GM18907 (cell line): ENCODE data around the gene RRP1.
"Not testable (repeated sequence)": the region's sequence is repeated elsewhere in the genome, so short reads cannot be mapped to it uniquely, and the experiment has no call there.

Experiments
- ATAC-seq: cut with Tn5 transposase; IDR thresholded peaks from one replicate; pipeline ENCODE4 v1.9.1; 2021; ENCODE audit warnings: mild to moderate bottlenecking, moderate library complexity; ENCODE audit not compliant: unreplicated experiment

Gene RRP1

GRCh38 chr21:43835861-43836260 lies 46.5 kb downstream of the RRP1 start:
- no peak for ATAC-seq

GRCh38 chr21:43836616-43837015 lies 47.2 kb downstream of the RRP1 start:
- no peak for ATAC-seq

DNA sequence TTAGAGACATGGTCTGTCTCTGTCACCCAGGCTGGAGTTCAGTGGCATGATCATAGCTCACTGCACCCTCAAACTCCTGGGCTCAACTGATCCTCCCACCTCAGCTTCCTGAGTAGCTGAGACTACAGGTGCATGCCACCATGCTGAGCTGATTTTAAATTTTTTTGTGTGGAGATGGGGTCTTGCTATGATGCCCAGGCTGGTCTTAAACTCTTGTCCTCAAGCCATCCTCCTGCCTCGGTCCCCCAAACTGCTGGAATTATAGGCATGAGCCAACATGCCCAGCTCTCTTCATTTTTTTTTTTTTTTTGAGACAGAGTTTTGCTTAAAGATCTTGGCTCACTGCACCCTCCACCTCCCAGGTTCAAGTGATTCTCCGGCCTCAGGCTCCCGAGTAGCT lies 50.9 kb downstream of the RRP1 start:
- ATAC-seq = no peak

DNA sequence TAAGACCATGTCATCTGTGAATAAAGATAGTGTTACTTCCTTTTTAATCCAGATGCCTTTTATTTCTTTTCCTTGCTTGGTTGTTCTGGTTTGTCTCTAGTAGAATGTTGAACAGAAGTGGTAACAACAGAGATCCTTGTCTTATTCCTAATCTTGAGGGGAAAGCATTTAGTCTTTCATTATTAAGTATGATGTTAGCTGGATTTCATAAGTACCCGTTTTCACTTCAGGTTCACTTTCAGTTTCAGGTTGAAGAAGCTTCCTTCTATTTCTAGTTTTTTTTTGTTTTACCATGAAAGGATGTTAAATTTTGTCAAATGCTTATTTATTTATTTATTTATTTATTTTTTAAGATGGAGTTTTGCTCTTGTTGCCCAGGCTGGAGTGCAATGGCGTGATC lies 53.4 kb downstream of the RRP1 start:
- no peak for ATAC-seq

GRCh38 chr21:43844906-43845305 lies 55.5 kb downstream of the RRP1 start:
- not testable (repeated sequence) for ATAC-seq

GRCh38 chr21:43845386-43845785 lies 56.0 kb downstream of the RRP1 start:
- no peak for ATAC-seq

GRCh38 chr21:43846430-43846829 lies 57.1 kb downstream of the RRP1 start:
- ATAC-seq = no peak

DNA sequence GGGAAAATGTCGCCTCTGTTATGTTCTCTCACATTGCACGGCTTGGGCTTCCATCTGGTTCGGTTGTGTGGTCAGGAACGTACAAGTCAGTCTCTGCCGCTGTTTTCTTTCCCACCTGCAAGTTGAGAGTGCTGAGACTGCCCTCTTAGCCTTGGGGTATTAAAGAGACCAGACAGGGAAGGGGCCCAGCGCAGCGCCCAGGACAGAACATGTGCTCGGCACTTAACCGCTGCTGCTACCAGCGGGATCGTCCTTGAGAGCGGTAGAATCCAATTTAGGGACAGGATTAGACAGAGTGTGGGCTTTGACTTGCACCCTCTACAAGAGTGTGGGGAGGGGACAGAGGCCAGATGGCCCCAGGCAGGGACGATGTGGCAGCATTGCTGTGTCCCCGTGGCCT lies 57.9 kb downstream of the RRP1 start:
- ATAC-seq = no peak

GRCh38 chr21:43848771-43849170 lies 59.4 kb downstream of the RRP1 start:
- no peak for ATAC-seq

DNA sequence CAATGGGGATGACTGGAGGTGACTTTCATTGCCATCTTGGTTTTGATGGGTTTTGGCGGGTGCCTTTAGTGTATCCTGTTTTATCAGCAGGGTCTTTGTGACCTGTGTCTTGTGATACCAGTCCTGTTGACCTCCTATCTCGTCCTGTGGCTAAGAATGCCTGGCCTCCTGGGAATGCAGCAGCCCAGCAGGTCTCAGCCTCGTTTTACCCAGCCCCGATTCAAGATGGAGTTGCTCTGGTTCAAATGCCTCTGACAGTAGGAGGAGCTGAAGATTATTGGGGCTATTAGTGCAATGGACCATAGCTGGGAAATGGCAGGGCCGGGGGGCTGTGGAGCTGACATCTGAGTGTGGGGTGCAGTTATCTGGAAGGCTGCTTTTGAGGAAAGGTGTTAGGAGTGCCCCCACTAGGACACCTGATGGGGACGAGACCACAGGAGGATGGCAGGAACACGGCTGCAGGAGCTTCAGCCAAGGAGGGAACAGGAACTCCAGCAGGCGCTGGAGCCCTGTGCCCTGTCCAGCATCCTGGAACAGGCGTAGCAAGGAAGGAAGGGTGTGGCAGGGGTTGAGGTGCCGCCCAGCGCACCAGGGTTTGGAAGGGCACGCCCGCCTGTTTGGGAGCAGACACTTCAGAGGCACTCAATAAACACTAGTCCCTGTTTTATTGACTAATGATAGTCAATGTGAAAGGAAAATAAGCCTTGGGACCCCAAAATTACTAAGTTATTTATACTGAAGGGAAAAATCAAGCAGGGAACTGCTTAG lies 60.3 kb downstream of the RRP1 start:
- ATAC-seq = no peak

DNA sequence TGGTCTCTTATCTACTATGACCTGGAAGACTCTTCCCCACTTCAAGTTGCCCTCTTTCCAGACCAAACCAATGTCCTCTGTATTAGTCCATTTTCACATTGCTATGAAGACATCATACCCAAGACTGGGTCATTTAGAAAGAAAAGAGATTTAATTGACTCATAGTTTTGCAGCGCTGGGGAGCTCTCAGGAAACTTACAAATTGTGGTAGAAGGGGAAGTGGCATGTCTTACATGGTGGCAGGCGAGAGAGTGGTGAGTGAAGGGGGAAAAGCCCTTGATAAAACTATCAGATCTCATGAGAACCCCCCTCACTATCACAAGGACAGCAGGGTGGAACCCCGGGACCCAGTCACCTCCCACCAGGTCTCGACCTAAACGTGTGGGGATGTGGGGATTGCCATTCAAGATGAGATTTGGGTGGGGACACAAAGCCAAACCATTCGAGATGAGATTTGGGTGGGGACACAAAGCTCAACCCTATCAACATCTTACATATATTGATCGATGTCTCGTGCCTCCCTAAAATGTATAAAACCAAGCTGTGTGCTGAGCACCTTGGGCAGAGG lies 61.4 kb downstream of the RRP1 start:
- ATAC-seq = no peak

DNA sequence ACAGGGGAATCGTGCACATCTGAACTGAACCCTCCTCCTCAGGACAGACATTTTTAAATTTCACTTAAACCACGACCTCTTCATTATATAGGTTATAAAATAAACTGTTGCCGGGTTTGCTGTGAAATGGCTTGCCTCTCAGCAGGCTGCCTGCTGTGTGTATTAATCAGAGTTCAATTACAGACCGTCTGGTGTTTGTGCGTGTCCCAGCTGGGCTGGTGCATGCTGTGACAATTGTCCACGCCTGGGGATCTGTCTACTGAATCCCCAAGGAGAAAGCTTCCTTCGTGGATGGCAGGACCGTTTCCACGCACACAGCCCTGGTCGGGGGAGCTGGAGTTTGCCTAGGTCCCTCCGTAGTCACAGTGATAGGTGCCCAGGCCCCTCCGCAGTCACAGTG lies 62.2 kb downstream of the RRP1 start:
- ATAC-seq = no peak

- no peak for ATAC-seq
Observed at GRCh38 chr21:43853851-43854772, 64.7 kb downstream of the RRP1 start.
